Astrocyte (in vitro differentiated cells and primary cell): ENCODE measurements around the gene TESK2.

ENCODE experiments used
- EZH2 ChIP-seq: IDR thresholded peaks from 2 replicates; pipeline ENCODE4 v1.6.1; 2012; ENCODE audit warnings: mild to moderate bottlenecking, low read length, inconsistent platforms; ENCODE audit not compliant: insufficient read depth
- TF ChIP-seq, protein P1 (sequence below): IDR thresholded peaks from 2 replicates; pipeline ENCODE4 v1.5.1; 2011; ENCODE audit warnings: low read depth, mild to moderate bottlenecking, inconsistent platforms, low read length, moderate library complexity; ENCODE audit not compliant: insufficient read depth

DNA sequence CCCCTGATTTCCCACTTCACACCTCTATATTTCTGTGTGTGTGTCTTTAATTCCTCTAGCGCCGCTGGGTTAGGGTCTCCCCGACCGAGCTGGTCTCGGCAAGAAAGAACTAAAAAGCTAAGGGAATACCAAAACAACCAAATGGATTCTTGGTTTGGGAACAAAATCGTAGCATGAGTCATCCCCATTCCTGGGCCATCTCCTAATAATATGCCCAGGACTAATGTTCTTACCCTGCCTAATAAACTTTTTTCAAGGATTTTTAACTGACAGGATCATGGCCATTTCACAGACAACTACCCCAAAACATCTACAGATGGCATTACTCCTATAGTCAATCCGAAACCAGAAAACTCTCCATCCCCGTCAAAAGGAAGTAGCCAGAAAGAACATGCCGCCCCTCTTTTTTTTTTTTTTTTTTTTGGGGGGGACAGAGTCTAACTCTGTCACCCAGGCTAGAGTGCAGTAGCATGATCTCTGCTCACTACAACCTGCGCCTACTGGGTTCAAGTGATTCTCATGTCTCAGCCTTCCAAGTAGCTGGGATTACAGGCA, 168.4 kb downstream of the TESK2 start:
- TF ChIP-seq EZH2: no peak
- TF ChIP-seq, protein P1, sequence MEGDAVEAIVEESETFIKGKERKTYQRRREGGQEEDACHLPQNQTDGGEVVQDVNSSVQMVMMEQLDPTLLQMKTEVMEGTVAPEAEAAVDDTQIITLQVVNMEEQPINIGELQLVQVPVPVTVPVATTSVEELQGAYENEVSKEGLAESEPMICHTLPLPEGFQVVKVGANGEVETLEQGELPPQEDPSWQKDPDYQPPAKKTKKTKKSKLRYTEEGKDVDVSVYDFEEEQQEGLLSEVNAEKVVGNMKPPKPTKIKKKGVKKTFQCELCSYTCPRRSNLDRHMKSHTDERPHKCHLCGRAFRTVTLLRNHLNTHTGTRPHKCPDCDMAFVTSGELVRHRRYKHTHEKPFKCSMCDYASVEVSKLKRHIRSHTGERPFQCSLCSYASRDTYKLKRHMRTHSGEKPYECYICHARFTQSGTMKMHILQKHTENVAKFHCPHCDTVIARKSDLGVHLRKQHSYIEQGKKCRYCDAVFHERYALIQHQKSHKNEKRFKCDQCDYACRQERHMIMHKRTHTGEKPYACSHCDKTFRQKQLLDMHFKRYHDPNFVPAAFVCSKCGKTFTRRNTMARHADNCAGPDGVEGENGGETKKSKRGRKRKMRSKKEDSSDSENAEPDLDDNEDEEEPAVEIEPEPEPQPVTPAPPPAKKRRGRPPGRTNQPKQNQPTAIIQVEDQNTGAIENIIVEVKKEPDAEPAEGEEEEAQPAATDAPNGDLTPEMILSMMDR: no peak
